Smooth muscle cell (in vitro differentiated cells): ENCODE data around the gene LMO3. TPM values are rescaled to one million over a fixed set of nuclear protein-coding genes. Genes with fewer than 3 reads are reported as not detected.
A peak's percentile ranks its signal among the peaks of the same experiment; 100 is the strongest.

Experiments used
- DNase-seq: peaks from one replicate; lab custom pipeline; 2025; ENCODE audit not compliant: unreplicated experiment; lab: John Stamatoyannopoulos, UW
- H2AFZ ChIP-seq: fragments of 200-600 bp; sonication (generic); 2 replicates; pipeline ENCODE4 v1.6.0; 2016; ENCODE audit warnings: antibody characterized with exemption, low read depth, mild to moderate bottlenecking
- H3F3A ChIP-seq: fragments of 200-600 bp; sonication (generic); 2 replicates; pipeline ENCODE4 v1.6.0; 2017; ENCODE audit warnings: antibody characterized with exemption, low read depth
- H3K27ac ChIP-seq: fragments of 200-600 bp; sonication (generic); 2 replicates; pipeline ENCODE4 v1.5.1; 2016; ENCODE audit warnings: low read depth, mild to moderate bottlenecking
- H3K27me3 ChIP-seq: fragments of 200-600 bp; sonication (generic); 2 replicates; pipeline ENCODE4 v1.6.1; 2016; ENCODE audit warnings: low read depth, mild to moderate bottlenecking
- H3K36me3 ChIP-seq: fragments of 200-600 bp; sonication (generic); 2 replicates; pipeline ENCODE4 v1.5.1; 2016; ENCODE audit warnings: low read depth
- H3K4me1 ChIP-seq: fragments of 200-600 bp; sonication (generic); 2 replicates; pipeline ENCODE4 v1.5.1; 2016; ENCODE audit warnings: low read depth
- H3K4me2 ChIP-seq: fragments of 200-600 bp; sonication (generic); 2 replicates; pipeline ENCODE4 v1.6.0; 2016; ENCODE audit warnings: mild to moderate bottlenecking
- H3K4me3 ChIP-seq: fragments of 200-600 bp; sonication (generic); 2 replicates; pipeline ENCODE4 v1.5.1; 2016; ENCODE audit warnings: mild to moderate bottlenecking
- H3K79me2 ChIP-seq: fragments of 200-600 bp; sonication (generic); 2 replicates; pipeline ENCODE4 v1.6.0; 2016; ENCODE audit warnings: low read depth, mild to moderate bottlenecking
- H3K9ac ChIP-seq: fragments of 200-600 bp; sonication (generic); 2 replicates; pipeline ENCODE4 v1.6.0; 2016; ENCODE audit warnings: low read depth
- H3K9me3 ChIP-seq: fragments of 200-600 bp; sonication (generic); replicated peaks from 2 replicates; pipeline ENCODE4 v1.5.1; 2016; ENCODE audit warnings: low read depth
- H4K20me1 ChIP-seq: fragments of 200-600 bp; sonication (generic); 2 replicates; pipeline ENCODE4 v1.6.0; 2016; ENCODE audit warnings: low read depth
- CTCF ChIP-seq: fragments of 200-600 bp; sonication (generic); IDR thresholded peaks from 2 replicates; pipeline ENCODE4 v1.5.1; 2017; ENCODE audit warnings: borderline replicate concordance, mild to moderate bottlenecking, antibody characterized with exemption; ENCODE audit not compliant: insufficient read depth, poor library complexity, severe bottlenecking
- WGBS: methylation state at CpG from one replicate; pipeline ENCODE4 v1.1.7; 2016; ENCODE audit warnings: low lambda C conversion rate; 5-methylcytosine and 5-hydroxymethylcytosine counted together
- polyA plus RNA-seq: library from polyadenylated mRNA; unstranded; fragments of >200 nt; fragmentation: Nextera tagmentation; extraction: Ambion mirVana; gene quantifications from 2 replicates; pipeline ENCODE4 v1.2.1, GENCODE V29; 2016
- total RNA-seq: library from RNA; depleted of rRNA; stranded (reverse); fragments of >200 nt; gene quantifications from 2 replicates; pipeline ENCODE4 v1.2.3, GENCODE V29; 2014

Gene LMO3
- total and polyA plus RNA-seq, 2 experiments from 2014 or later = 0.22 to 1.3 TPM

GRCh38 chr12:16520328-16520727, 85.6 kb downstream of the LMO3 start:
- H3K9ac ChIP-seq = no peak overlapping the region
- WGBS = 83% methylated on average over 6 of the region's 6 CpGs
- TF ChIP-seq CTCF = no peak
- H2AFZ ChIP-seq = no peak overlapping the region
- H3K4me1 ChIP-seq = peaks cover 5% of the 10 kb centered on the region
- H3K27ac ChIP-seq = no peak overlapping the region
- H3F3A ChIP-seq = no peaks in the 10 kb centered on the region
- H3K79me2 ChIP-seq = no peaks in the 10 kb centered on the region
- no peaks in the 10 kb centered on the region for H3K36me3 ChIP-seq
- H4K20me1 ChIP-seq = no peaks in the 10 kb centered on the region
- no peaks in the 10 kb centered on the region for H3K9me3 ChIP-seq
- H3K4me3 ChIP-seq = no peak overlapping the region
- H3K4me2 ChIP-seq = no peak overlapping the region
- no peaks in the 10 kb centered on the region for H3K27me3 ChIP-seq
- no peak for DNase-seq

- H2AFZ ChIP-seq = no peak overlapping the region
- H3K4me1 ChIP-seq = no peaks in the 10 kb centered on the region
- no peaks in the 10 kb centered on the region for H3K36me3 ChIP-seq
- no peaks in the 10 kb centered on the region for H3F3A ChIP-seq
- 90% methylated on average over 3 of the region's 3 CpGs for WGBS
- no peak overlapping the region for H3K4me3 ChIP-seq
- TF ChIP-seq CTCF = no peak
- H3K9ac ChIP-seq = no peak overlapping the region
- H4K20me1 ChIP-seq = no peaks in the 10 kb centered on the region
- no peak for DNase-seq
- H3K9me3 ChIP-seq = no peaks in the 10 kb centered on the region
- no peaks in the 10 kb centered on the region for H3K79me2 ChIP-seq
- H3K27ac ChIP-seq = no peak overlapping the region
- H3K4me2 ChIP-seq = no peak overlapping the region
- H3K27me3 ChIP-seq = no peaks in the 10 kb centered on the region
These were observed 90.3 kb downstream of the LMO3 start for GRCh38 chr12:16515666-16516065.

GRCh38 chr12:16513231-16513630, 92.7 kb downstream of the LMO3 start:
- H4K20me1 ChIP-seq = no peaks in the 10 kb centered on the region
- H3K4me1 ChIP-seq = no peaks in the 10 kb centered on the region
- no peak for DNase-seq
- no peak overlapping the region for H3K4me2 ChIP-seq
- H3K4me3 ChIP-seq = no peak overlapping the region
- H3K9me3 ChIP-seq = no peaks in the 10 kb centered on the region
- 93% methylated on average over 15 of the region's 15 CpGs for WGBS
- no peak overlapping the region for H2AFZ ChIP-seq
- H3K27ac ChIP-seq = no peak overlapping the region
- H3K27me3 ChIP-seq = no peaks in the 10 kb centered on the region
- no peaks in the 10 kb centered on the region for H3F3A ChIP-seq
- no peak for TF ChIP-seq CTCF
- H3K36me3 ChIP-seq = no peaks in the 10 kb centered on the region
- no peaks in the 10 kb centered on the region for H3K79me2 ChIP-seq
- no peak overlapping the region for H3K9ac ChIP-seq

- Histone ChIP-seq H3K27ac (no peak overlapping the region), H3F3A (no peaks in the 10 kb centered on the region), H3K9ac (no peak overlapping the region), H3K79me2 (no peaks in the 10 kb centered on the region), H2AFZ (peak overlapping the region; percentile 62), H3K9me3 (no peaks in the 10 kb centered on the region), H3K4me2 (no peak overlapping the region), H3K4me1 (no peaks in the 10 kb centered on the region), H3K27me3 (no peaks in the 10 kb centered on the region), H3K36me3 (no peaks in the 10 kb centered on the region), H4K20me1 (no peaks in the 10 kb centered on the region), H3K4me3 (no peak overlapping the region)
- no peak for DNase-seq
- TF ChIP-seq CTCF = no peak
- 93% methylated on average over 2 of the region's 2 CpGs for WGBS
These were observed 96.6 kb downstream of the LMO3 start for GRCh38 chr12:16509411-16509810.
